Measurements from ENCODE around the gene MAD2L1BP.
A peak's percentile ranks its signal among the peaks of the same experiment; 100 is the strongest.

The MAD2L1BP gene

DNA sequence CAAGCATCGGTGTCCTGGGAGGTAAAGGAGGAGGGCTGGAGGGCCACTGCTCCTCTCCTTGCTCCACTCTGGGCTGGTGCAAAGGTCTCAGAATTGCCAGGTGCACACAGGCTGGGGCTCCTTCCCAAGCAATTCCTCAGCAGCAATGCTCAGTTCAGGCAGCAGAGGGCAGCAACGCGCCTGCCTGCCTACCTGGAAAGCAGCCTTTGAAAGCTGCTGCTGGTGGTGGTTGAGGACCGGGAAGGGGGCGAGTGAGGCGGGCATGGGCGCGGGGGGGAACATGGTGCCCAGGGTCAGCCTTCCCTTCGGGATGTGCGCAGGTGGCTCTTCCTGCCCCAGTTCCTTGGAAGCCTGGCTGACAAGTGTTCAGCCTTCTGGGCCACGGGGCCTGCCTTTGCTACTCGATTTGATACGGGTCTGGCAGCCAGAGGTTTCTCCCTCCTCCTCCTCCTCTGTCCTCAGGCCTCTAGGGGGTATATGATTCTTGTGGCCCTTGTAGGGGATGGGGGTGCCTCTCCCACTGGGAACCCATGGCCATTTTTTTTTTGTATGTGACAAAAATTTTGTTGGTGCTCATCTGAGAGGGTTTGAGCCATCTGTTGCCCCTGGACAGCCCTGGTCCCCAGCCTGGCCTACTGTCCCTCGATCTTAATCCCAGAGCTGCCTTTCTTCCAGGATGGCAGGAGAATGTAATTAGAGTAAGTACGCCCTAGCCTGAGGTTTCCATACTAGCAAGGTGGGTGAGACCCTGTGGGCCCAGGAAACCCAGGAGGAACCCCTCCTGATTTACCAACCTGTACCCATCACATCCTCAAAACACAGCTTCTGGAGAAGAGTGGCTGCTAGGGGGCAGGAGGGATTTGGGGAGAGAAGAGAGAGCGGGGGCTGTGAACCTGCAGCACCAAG is 31.9 kb downstream of the MAD2L1BP start:
- peak; percentile 76 for DNase-seq

DNA sequence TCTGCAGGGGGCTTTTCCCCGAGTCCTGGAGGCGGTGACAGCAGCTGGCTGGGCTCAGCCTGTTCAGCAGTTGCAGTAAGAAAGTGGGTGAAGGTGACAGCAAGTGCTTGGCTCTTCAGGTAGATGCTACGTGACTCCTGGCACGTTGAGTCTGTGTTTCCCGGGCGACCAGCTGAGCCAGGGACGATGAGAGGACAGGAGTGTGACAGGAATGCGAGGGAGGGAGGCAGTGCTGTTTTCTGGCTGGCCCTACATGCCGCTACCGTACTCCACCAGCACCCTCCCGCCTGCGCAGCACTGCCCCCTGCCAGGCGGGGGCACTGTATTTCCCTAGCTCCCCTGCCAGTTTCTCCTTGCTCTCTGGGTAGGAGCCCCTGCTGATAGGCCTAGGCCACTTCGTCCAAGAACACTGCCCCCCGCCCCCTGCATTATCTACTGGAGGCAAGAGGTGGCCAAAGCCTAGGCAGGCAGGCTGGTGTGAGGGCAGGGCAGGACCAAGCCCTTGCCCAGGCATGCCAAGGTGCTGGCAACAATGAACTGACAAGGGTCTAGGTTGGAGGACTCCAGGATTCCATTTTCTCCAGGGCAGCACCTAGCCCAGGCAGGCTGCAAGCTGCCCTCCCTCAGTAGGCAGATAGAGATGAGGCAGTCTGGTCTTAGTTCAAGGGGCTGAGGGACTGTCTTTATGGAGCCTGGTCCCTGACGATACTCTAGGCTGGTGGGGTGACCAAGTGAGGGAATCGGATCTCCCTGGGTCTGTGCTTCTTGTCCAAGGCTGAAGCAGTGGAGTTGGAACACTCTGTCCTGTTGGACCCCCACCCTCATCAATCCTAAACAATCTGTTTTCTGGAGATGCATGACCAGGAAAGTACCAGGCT is 32.8 kb downstream of the MAD2L1BP start:
- peak; percentile 90 for DNase-seq

DNA sequence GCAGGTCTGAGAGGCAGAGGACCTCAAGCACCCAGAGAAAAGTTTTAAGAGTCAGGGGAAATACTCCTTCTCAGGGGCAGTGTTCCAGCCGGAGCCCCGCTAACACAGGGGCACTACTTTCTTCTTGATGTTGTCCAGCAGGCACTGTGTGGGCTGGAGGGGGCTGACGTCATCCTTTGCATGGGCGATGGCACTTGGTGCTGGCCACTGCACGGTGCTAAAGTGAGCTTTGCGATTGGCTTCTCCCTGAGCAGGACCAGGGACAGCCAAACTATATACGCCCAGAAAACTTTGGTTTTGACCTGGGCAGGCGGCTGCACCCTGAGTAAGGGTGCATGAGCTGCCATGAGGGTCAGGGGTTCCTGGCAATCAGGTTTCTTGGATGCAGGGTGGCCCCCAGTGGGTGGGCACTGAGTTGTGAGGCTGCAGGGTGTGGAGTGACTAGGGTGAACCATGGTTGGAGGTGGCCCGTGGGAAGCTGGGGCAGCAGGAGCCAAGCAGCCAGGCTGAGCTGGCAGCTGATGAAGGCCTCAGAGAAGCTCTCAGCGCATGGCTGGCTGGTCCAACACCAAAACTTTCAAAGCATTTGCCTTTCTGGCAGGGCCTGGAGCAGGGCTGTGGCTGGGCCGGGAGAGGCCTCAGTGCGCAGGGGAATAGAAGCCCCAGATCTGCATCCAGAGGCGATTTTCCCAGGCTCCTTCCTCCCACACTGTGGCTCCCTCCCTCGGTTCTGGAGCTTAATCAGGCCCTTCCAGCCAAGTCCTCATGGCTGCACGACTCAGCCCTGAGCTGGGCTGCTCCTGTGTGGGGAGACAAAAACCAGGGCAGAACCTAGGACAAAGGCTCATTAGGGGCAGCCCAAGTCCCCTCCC is 33.6 kb downstream of the MAD2L1BP start:
- no peak for DNase-seq

DNA sequence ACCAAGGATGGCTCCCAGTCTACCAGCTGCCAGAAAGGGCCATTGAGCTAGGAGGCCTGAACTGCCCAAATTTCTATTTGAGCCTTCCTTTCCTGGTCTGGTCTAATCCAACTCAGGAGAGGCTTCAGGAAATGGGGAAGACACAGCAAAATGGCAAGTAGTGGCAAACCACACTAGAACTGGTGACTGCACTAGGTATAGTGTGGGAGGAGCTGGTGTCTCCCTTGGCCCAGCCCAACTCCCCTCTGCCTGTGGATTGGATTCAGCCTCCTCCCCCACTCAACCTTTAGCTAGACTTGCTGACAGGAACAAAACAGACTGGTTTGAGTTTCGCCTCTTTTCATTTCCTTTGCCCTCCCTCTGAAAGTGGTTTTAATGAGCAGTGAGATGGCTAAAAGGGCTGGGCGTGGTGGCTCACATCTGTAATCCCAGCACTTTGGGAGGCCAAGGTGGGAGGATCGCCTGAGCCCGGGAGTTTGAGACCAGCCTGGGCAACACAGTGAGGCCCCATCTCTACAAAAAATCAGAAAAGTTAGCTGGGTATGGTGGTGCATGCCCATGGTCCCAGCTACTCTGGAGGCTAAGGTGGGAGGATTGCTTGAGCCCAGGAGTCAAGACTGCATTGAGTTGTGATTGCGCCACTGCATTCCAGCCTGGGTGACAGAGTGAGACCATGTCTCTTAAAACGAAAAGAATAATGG is 34.4 kb downstream of the MAD2L1BP start:
- peak; percentile 1 for DNase-seq

DNA sequence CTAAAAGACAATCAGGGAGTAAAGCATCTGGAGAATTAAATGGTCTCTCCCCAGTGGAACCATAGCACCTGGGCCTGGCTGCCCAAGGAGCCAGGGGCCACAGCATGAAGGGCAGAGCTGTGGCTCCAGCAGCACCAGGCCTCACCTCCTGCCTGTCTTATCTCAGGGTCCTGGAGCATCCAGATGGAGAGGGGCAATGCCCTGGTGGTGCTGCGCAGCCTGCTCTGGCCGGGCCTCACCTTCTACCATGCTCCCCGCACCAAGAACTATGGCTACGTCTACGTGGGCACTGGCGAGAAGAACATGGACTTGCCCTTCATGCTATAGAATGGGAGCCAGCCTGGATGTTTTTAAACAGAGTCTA is 35.0 kb downstream of the MAD2L1BP start:
- DNase-seq: no peak

DNA sequence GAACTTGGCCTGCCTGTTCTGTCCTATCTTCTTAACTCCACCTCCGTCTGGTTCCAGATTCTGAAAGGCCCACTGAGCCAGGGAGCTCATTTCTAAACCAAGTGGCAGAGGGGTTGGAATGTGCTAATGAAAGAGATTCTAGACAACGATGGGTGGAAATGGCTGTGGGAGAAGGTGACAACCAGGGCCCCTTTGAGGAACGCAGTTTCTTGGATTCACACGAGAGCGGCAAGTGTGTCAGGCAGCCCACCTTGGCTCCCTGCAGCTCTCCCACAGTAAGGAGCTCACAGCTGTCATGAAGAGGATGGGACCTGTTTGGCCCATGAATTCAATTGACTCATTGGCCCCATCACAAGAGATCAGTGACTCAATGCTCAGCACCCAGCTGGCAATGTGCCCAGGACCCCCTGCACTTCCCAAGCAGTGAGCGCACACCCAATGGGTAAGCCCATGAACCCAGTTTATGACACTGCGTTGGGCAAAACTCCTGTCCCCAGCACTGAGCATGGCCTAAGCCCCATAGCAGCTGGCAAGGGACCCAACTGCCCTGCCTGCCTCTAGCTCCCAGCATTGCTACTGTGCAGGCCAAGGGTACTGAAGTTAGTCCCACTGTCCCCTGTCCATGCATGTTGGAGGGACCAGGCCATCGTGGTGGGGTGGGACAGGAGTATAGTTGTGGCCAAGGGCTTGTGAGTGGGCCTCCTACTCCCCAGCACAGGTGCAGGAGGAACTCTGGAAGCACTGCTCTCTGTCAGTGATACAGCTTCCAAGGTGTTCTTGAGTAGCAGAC is 35.6 kb downstream of the MAD2L1BP start:
- no peak for DNase-seq

DNA sequence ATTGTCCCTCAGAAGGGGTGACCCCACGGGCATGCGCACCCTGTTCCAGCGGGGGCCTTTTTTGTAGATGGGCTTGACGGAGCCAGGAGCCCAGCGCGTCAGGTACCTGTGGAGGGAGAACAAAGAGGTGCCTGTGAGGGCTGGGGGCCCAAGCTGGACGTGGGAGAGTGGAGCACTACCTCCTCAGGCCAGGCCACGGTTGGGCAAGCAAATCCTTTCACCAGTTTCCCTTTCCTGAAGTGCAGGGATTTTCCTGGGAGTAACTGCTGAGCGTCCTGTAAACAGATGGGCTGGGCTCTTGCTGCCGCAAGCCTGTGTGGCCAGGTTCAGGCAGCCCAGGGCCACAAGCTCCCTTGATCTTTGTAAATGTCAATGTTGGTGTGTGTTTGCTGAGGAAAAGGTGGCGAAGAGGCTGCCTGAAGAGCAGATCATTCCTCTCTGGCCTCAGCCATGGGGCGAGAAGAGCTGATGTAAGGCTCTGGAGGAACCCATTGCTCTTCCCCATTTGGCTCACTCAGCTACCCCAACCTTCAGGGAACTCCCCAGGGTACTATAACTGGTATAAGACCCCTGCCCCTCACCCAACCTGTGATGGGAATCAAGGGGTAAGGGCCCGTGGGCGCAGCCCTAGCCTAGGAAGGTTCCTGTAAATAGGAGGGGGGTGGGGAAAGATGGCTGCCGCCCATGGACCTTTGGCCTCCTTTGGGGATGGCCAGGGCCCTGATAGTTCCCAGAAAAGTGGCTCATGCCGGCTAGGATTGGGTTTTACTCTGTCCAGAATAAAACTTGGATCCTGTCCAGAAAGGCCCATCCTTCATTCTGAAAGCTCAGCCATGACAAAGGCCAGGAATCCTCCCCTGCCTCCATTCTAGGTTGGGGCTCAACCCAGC is 36.4 kb downstream of the MAD2L1BP start:
- no peak for DNase-seq

DNA sequence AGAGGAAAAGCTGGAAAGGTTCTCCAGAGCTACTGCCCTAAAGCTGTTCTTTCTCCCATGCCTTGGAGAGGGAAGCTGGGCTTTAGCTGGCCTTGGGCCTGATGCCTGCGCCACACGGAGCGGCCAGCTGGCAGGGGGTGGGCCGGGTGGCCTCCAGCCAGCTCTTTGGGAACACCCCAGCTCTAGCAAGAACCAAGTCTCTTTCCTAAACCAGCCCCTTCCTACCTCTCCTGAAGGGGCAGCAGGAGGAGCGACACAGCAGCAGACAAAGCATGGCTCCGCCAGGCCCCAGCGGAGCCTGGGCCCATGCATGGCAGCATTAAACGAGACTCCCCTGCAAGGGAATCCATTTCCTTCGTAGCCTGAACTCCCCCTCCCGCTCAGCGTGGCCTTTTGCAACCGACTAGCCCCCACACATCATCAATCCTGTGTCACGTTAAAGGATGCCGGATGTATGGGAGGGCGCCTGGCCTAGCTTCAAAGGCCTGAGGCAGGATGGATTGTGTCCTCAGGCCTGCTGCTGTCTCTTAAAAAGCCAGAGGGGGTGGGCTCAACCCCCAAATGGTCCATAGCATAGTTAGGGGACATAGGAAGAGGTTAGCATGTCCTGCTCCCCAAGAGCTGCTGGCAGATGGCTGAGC is 37.9 kb downstream of the MAD2L1BP start:
- DNase-seq: no peak

DNA sequence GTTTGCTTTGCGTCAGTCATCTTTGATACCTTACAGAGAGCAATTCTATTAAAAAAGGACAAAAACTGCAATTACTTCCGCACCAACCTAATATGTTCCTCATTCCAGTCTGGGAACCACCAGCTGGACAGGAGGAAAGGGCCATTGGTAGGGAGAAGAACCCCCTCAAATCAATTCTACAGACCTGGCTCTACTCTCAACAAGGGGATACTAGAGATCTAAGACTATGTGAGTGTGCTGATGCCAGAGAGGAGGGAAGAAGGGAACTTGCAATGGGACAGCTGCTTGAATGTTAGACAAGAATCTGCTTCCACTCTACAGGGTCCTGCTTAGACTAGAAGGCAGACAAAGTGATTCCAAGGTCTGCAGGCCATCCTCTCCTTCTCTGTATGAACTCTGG is 38.7 kb downstream of the MAD2L1BP start:
- no peak for DNase-seq

DNA sequence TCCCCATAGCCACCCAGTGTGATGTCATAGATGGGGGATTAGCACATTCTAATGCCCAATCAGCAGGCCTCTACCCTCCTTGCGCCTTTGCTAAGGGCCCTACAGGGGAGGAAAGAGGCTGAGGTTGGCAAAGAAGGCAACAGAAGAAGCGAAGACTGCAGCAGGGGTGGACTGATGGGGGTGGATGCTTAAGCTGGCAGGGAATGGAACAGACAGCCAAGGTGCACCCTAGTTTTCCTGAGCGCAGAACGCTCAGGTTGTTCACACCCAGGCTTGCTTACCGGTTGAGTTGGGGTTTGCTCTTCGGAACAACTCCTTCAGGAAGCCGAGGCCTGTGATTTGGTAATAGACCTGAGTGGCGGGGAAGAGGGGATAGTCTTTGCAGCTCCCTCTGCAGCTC is 39.3 kb downstream of the MAD2L1BP start:
- no peak for DNase-seq

DNA sequence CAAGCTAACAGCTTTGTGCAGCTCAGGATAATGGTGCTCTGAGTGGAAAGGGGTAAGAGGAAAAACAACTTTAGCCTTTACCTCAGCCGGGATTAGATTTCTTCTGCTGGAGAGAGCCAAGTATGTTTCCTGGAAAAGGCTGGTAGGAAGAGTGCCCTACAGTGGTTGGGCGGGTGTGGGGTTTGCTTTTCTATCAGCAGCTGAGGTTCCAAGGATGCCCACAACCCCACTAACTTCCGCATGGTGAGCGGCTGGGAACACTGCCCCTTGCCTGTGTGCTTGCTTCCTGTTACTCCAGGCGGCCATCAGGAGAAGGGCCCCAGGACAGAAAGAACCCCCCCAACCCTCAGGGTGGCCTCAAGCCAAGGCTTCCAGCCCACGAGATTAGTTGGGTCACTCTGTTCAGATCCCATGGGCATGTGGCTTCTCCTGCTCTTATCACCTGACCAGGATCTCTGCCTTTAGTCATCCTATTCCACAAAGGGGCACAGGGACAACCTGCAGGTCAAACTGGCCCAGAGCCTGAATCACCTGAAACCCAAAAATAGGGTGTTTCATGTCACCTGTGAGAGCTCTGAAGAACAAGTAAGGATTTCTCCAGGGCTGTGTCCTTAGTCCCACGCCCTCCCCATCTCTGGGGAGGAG is 41.4 kb downstream of the MAD2L1BP start:
- no peak for DNase-seq

DNA sequence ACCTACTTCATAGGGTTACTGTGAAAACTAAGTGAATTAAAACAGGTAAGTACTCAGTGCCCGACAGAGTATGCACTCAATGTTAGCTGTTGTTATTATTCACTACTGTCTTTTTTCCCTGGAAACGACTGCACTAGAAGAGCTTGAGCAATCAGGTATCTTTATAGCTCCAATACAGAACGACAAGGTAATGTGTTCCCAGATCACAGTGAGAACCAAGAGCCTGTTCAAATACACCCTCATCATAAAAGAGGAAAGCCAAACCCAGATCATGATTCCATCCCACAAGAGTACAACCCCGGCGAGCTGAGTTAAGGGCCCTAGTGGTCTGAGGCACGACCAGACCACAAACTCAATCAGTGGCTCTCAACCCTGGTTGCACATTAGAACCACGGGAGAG is 42.1 kb downstream of the MAD2L1BP start:
- DNase-seq: no peak

DNA sequence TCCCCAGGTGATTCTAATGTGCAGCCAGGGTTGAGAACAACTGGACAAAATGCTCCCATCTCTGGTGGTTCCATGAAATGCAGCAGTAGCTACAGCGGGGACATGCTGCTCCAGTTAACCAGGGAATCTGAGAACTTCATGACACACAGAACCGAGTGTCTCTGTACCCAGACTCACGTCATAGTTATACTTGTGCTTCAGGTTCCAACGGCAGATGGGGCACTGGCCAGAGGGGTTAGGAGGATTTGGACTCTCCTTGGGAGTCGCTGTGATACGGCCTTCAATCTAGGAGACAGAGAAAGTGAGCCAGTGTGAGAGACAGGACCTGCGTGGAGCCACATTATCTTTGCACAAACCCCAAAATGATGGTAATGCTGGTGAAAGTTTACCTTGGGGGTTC is 42.7 kb downstream of the MAD2L1BP start:
- DNase-seq: no peak

DNA sequence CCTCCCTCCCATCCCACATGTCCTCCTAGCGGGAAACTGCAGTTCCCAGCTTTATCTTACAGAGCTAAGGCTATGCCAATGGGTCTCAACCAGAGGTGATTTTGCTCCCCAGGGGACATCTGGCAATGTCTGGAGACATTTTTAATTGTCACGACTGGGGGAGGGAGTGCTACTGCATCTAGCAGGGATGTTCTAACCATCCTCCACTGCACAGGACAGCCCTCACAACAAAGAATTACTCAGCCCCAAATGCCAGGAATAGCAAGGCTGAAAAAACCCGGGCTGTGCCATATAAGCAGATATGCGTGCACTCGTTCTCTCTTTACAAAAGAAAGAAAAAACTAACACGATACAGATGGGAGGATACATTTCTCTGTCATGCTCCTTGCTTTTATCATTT is 43.4 kb downstream of the MAD2L1BP start:
- DNase-seq: no peak

DNA sequence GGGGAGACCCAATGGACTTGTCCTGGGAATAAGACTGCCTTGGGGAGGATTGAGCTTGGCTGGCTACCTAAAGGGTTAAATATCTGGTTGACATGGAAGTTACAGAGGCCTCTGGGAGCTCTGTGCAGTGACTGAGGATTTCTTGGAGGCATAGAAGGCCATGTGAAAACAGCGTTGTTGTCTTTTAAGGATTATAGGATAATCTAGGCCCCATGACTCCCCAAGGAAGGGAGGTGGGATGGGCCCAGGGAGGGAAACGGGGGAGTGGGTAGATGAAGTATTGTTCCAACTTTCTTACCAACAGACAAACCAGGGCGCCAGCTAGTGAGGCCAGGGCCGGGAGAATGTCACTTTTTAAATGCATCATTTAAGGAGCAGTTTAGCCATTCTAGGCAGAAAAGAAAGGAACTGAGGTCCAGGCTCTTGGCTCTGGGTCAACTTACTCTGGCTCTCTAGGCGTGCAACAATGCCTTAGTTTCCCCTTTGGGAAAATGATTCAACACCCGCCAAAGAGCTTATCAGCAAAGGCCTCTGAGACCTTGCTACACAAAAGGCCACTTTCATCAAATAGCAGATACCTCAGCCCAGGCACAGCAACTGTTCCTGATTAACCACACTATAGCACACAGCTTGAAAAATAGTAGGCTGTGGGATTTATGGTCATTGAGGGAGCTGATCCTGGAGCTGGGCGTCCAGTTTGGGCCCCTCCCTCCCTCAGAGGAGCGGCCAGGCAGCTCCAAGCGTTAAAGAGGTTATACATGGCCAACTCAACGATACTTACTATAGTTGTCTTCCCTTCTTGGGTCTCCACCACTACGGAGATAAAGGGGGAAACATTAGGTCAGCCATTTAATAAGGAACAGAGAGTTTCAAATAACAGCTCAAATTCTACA is 44.9 kb downstream of the MAD2L1BP start:
- DNase-seq: no peak

DNA sequence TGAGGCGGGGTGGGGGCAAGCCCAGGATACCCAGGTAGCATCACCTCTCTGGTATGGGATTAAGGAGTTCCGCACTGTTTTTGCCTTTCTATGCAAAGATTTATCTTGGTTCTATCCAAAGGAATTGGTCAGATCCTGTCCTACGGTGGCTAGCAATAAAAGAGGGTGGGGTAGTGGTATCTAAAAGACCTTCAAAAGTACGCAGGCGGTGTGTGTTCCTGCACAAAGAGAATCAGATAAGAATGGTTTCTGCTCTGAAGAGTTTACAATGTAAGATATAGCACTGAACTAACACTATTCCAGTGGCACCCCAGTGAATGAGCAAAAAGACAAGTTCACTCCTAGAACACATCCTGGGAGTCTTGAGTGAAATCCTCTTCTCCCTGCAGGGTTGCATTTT is 45.7 kb downstream of the MAD2L1BP start:
- DNase-seq: no peak

DNA sequence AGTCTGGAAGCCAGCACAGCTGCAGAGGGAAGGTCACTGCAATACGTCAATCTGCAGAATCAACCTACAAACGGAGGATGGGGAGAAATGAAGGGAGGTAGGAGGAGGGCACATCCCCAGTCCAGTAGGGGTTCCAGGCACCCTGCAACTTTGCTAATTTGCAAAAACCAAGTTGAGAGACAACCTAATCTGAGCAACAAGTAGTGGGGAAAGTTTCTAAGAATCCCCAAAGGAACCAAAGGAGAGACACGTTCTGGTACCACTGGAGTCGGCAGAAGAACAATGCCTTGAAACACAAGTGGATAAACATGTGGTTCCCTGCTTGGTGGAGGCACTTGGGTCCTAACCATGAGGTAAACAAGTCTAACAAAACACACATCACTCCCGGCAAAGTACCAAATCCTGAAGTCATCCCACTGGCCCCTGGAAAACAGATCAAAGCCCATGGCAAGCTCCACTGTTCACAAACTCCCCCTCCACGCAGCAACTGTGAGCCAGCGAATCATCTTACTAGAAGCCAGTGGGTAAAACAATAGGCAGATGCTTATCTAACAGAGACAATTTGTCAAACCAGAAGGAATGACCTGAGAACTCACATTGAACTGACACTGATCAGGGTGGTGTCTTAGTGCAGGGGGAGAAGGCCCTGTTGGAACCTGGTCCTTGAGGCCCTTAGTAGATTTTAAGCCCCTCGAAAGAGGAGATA is 47.2 kb downstream of the MAD2L1BP start:
- DNase-seq: no peak

Measured in DMS153 (cell line).